Activated CD8-positive, alpha-beta memory T cell treated with anti-CD3 and anti-CD28 coated beads, Interleukin-2, amount 50 U/mL, for 1 hour (primary cell): ENCODE results near the gene THSD4.
"Not testable (repeated sequence)": the region's sequence is repeated elsewhere in the genome, so short reads cannot be mapped to it uniquely, and the experiment has no call there.

Experiments
- DNase-seq: peaks from one replicate; pipeline ENCODE4 v3.0.0-alpha.2; 2020; ENCODE audit errors: extremely low read depth

Gene THSD4

GRCh38 chr15:71149646-71150557, 34.6 kb downstream of the THSD4 start:
- no peak for DNase-seq

GRCh38 chr15:71151081-71151480, 35.8 kb downstream of the THSD4 start:
- no peak for DNase-seq

- DNase-seq, result no peak
Measured at GRCh38 chr15:71152542-71152941, 37.3 kb downstream of the THSD4 start.

- DNase-seq, result no peak
Measured at GRCh38 chr15:71153823-71154524, 38.7 kb downstream of the THSD4 start.

- no peak for DNase-seq
Measured at GRCh38 chr15:71154607-71155200, 39.4 kb downstream of the THSD4 start.

GRCh38 chr15:71155534-71155933, 40.3 kb downstream of the THSD4 start:
- DNase-seq, result no peak

GRCh38 chr15:71160976-71161375, 45.7 kb downstream of the THSD4 start:
- no peak for DNase-seq

- DNase-seq, result no peak
Measured at GRCh38 chr15:71162309-71162708, 47.0 kb downstream of the THSD4 start.

- DNase-seq, result not testable (repeated sequence)
Measured at GRCh38 chr15:71164606-71165005, 49.3 kb downstream of the THSD4 start.

GRCh38 chr15:71167445-71168165, 52.3 kb downstream of the THSD4 start:
- no peak for DNase-seq

- DNase-seq, result no peak
Measured at GRCh38 chr15:71168166-71168834, 53.0 kb downstream of the THSD4 start.

GRCh38 chr15:71170163-71170562, 54.9 kb downstream of the THSD4 start:
- DNase-seq, result no peak

GRCh38 chr15:71171195-71171594, 55.9 kb downstream of the THSD4 start:
- no peak for DNase-seq

GRCh38 chr15:71174360-71174759, 59.1 kb downstream of the THSD4 start:
- DNase-seq, result not testable (repeated sequence)

- DNase-seq, result no peak
Measured at GRCh38 chr15:71180986-71181853, 65.9 kb downstream of the THSD4 start.

- no peak for DNase-seq
Measured at GRCh38 chr15:71182522-71182921, 67.3 kb downstream of the THSD4 start.

- no peak for DNase-seq
Measured at GRCh38 chr15:71183063-71183462, 67.8 kb downstream of the THSD4 start.

- DNase-seq, result no peak
Measured at GRCh38 chr15:71185706-71186105, 70.4 kb downstream of the THSD4 start.

GRCh38 chr15:71186267-71186666, 71.0 kb downstream of the THSD4 start:
- no peak for DNase-seq

- DNase-seq, result no peak
Measured at GRCh38 chr15:71187078-71187477, 71.8 kb downstream of the THSD4 start.
